T-cell (primary cell): ENCODE data around the gene NEDD8. TPM values are rescaled to one million over a fixed set of nuclear protein-coding genes. Genes with fewer than 3 reads are reported as not detected.

Experiments
- ATAC-seq, 4 experiments: fragments of 200-7000 bp in 3 of 4; fragments of 150-1000 bp in 1 of 4; cut with Tn5 transposase; replicated peaks in 1 of 4; 1 replicate in 3 of 4; 2 replicates in 1 of 4; pipeline ENCODE4 v1.10.0; 2021; ENCODE audit warnings: moderate library complexity in 3 of 4, mild to moderate bottlenecking in 2 of 4, moderate number of reproducible peaks in 1 of 4
- CTCF ChIA-PET, 2 donors: fragments of 300-600 bp; sonication (Branson Sonifier 250); formaldehyde crosslinking; loops; one replicate each; lab custom pipeline; 2022; ENCODE audit warnings: antibody characterized with exemption in 2 of 2; lab: Charles Lee
- POLR2A ChIA-PET, 2 donors: fragments of 300-600 bp; sonication (Branson Sonifier 250); formaldehyde crosslinking; loops; one replicate each; lab custom pipeline; 2022; ENCODE audit warnings: antibody characterized with exemption in 2 of 2; lab: Charles Lee
- DNase-seq, 35 experiments: peaks; one replicate each; pipeline versions ENCODE4 v3.0.0 to v3.0.0-alpha.2; 2013 to 2023
- H3K27ac ChIP-seq: one replicate; pipeline ENCODE4 v1.5.1; 2013; ENCODE audit warnings: low read length
- H3K27me3 ChIP-seq, 2 experiments: replicated peaks in 1 of 2; 1 replicate in 1 of 2; 2 replicates in 1 of 2; pipeline versions ENCODE4 v1.6.1 to v1.7.0; 2013; ENCODE audit warnings: low read length in 1 of 2, mixed read lengths in 1 of 2; ENCODE audit not compliant: control insufficient read depth in 2 of 2, insufficient read depth in 2 of 2; ENCODE audit errors: extremely low read depth in 1 of 2
- H3K36me3 ChIP-seq, 2 donors: 1 replicate in 1 of 2; 2 replicates in 1 of 2; pipeline versions ENCODE4 v1.6.1 to v1.7.0; 2013; ENCODE audit warnings: low read length in 1 of 2; ENCODE audit not compliant: control insufficient read depth in 2 of 2, insufficient read depth in 1 of 2; ENCODE audit errors: extremely low read depth in 1 of 2
- H3K4me1 ChIP-seq, 2 experiments: 1 replicate in 1 of 2; 2 replicates in 1 of 2; pipeline versions ENCODE4 v1.6.1 to v1.7.0; 2013; ENCODE audit warnings: low read length in 2 of 2, mixed read lengths in 1 of 2; ENCODE audit not compliant: insufficient read depth in 2 of 2, control insufficient read depth in 1 of 2; ENCODE audit errors: extremely low read depth in 1 of 2
- H3K4me3 ChIP-seq, 2 donors: 1 replicate in 1 of 2; 2 replicates in 1 of 2; pipeline versions ENCODE4 v1.5.1 to v1.7.0; 2013; ENCODE audit warnings: mild to moderate bottlenecking in 2 of 2, low read length in 1 of 2, moderate library complexity in 1 of 2; ENCODE audit not compliant: control insufficient read depth in 1 of 2; ENCODE audit errors: extremely low read depth in 1 of 2
- H3K9me3 ChIP-seq: 2 replicates; pipeline ENCODE4 v1.7.0; 2013
- H3K27ac Mint-ChIP-seq, 2 donors: one replicate each; pipeline ENCODE4 v1.8.0; 2020 to 2021; ENCODE audit warnings: mild to moderate bottlenecking in 2 of 2, mixed read lengths in 2 of 2
- H3K27me3 Mint-ChIP-seq, 2 donors: one replicate each; pipeline ENCODE4 v1.8.0; 2021 to 2022; ENCODE audit warnings: mixed read lengths in 2 of 2
- H3K36me3 Mint-ChIP-seq: one replicate; pipeline ENCODE4 v1.8.0; 2021; ENCODE audit warnings: mixed read lengths
- H3K4me1 Mint-ChIP-seq, 3 donors: one replicate each; pipeline ENCODE4 v1.8.0; 2020 to 2022; ENCODE audit warnings: mixed read lengths in 3 of 3, mild to moderate bottlenecking in 1 of 3
- H3K4me3 Mint-ChIP-seq, 3 donors: one replicate each; pipeline ENCODE4 v1.8.0; 2020 to 2022; ENCODE audit warnings: mild to moderate bottlenecking in 3 of 3, mixed read lengths in 3 of 3, moderate library complexity in 3 of 3
- H3K9me3 Mint-ChIP-seq, 3 donors: one replicate each; pipeline ENCODE4 v1.8.0; 2020 to 2022; ENCODE audit warnings: mixed read lengths in 3 of 3
- WGBS: methylation state at CpG from one replicate; pipeline ENCODE4 v1.1.5; 2013; ENCODE audit warnings: missing lambda C conversion rate; ENCODE audit not compliant: insufficient coverage; 5-methylcytosine and 5-hydroxymethylcytosine counted together
- total RNA-seq, 35 experiments: library from RNA in 6 of 35; stranded (reverse) in 6 of 35; fragments of 120-200 nt in 1 of 35; gene quantifications; one replicate each; pipeline versions ENCODE4 v1.2.1 to v1.2.4 and lab custom pipeline; 2013 to 2026

NEDD8 gene
- total RNA-seq, 5 donors from 2014 or later (not counting 1 experiment from before 2014, with no cell fraction given): 92.1 to 107 (median 101) TPM

DNA sequence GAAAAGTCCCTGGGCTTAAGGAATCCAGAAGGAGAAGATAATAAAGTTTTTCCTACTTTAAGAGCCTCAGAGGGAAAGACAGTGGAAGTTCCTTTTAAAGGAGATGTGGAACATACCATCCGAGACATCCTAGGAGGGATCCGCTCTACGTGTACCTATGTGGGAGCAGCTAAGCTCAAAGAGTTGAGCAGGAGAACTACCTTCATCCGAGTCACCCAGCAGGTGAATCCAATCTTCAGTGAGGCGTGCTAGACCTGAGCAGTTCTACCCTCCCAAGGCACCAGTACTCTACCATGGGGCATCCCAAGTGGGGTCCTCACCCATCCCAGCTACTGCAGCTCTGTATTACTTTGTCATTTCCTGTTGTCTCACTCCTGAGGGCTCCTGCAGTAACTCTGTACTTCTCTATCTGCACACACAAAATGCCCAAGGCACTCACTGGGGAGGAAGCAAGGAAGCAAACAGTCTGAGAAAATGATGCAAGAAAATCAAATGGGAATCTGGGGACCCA, 6.4 kb upstream of the NEDD8 start:
- H3K9me3 ChIP-seq: no peaks in the 10 kb centered on the region
- peaks cover 80 to 85% (median 83%) of the 10 kb centered on the region in 3 donors for H3K4me1 Mint-ChIP-seq
- peaks cover 54% of the 10 kb centered on the region for H3K36me3 Mint-ChIP-seq
- no peaks in the 10 kb centered on the region for H3K27me3 Mint-ChIP-seq
- H3K4me3 Mint-ChIP-seq: peak overlapping the region in 2 of 3 donors; percentile 23 to 83
- peak overlapping the region; percentile 62 to 84 for H3K27ac Mint-ChIP-seq
- H3K9me3 Mint-ChIP-seq: no peaks in the 10 kb centered on the region
- no peak for DNase-seq
- no peak overlapping the region for H3K27ac ChIP-seq
- H3K36me3 ChIP-seq: peaks cover 11 to 67% of the 10 kb centered on the region in 2 donors
- CTCF ChIA-PET: interaction anchor here in 1 of 2 donors (0.7 kb wide), 1 partner anchor 193 kb away, joined by 3 read pairs; no protein-coding TSS in a partner anchor
- no peak for ATAC-seq
- POLR2A ChIA-PET: interaction anchor here in 1 of 2 donors (0.5 kb wide), 1 partner anchor 10 kb away, joined by 3 read pairs; no protein-coding TSS in a partner anchor
- no peaks in the 10 kb centered on the region for H3K27me3 ChIP-seq
- WGBS: 100% methylated on average over 2 of the region's 5 CpGs
- H3K4me3 ChIP-seq: no peak overlapping the region
- peaks cover 32 to 53% of the 10 kb centered on the region in 2 experiments for H3K4me1 ChIP-seq

DNA sequence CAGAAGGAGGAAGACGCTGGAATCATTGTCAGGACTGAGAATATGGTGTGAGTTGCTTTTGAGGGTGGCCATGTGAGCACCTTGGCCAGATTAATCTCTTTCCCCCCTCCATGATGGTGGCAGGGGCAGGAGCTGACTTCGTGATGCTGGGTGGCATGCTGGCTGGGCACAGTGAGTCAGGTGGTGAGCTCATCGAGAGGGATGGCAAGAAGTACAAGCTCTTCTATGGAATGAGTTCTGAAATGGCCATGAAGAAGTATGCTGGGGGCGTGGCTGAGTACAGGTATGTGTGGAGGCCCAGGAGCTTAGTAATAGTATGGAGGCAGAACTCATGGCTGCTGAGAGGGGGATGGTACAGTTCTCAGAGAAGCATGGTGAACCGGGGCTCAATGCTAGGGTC, 6.0 kb upstream of the NEDD8 start:
- peaks cover 11 to 67% of the 10 kb centered on the region in 2 donors for H3K36me3 ChIP-seq
- H3K9me3 ChIP-seq: no peaks in the 10 kb centered on the region
- H3K27me3 ChIP-seq: no peaks in the 10 kb centered on the region
- peaks cover 33 to 53% of the 10 kb centered on the region in 2 experiments for H3K4me1 ChIP-seq
- Mint-ChIP-seq H3K27me3 (no peaks in the 10 kb centered on the region), H3K27ac (peak overlapping the region; percentile 7 to 84), H3K4me3 (no peak overlapping the region), H3K4me1 (peaks cover 80 to 85% (median 83%) of the 10 kb centered on the region in 3 donors), H3K9me3 (no peaks in the 10 kb centered on the region), H3K36me3 (peaks cover 54% of the 10 kb centered on the region)
- ChIA-PET POLR2A (interaction anchor here in 1 of 2 donors (0.5 to 0.6 kb wide), 2 partner anchors 9 to 204 kb away, joined by 3 to 6 read pairs; partner anchors contain the start of gene SDR39U1), CTCF (interaction anchor here in 1 of 2 donors (0.7 kb wide), 1 partner anchor 194 kb away, joined by 3 read pairs; no protein-coding TSS in a partner anchor)
- no peak overlapping the region for H3K4me3 ChIP-seq
- no peak for DNase-seq
- whole genome bisulfite sequencing: 96% methylated on average over 3 of the region's 5 CpGs
- no peak for ATAC-seq
- no peak overlapping the region for H3K27ac ChIP-seq

DNA sequence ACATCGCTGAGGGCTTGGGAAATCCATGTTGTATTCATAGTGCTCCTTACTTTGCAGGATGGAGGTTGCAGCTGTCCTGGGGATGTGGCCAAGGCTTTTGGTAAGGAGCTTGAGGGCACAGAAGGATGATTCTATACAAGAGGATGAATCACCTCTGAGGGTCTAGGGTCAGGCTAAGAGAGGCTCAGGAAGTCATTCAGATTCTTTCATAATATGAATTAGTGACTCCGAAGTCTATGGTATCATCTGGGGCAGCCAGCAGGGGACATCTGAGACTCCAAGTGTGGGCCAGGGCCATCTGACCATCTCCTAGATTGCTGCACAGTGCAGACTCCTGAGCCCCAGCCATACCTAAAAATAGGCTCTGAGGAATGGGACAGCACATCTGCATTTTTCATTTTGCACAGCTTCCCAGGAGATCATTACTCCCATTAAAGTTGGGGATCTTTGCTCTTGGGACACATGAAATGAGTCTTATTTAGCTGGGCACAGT, 5.3 kb upstream of the NEDD8 start:
- Histone ChIP-seq H3K4me3 (no peak overlapping the region), H3K27ac (no peak overlapping the region), H3K4me1 (peaks cover 35 to 54% of the 10 kb centered on the region in 2 experiments), H3K9me3 (no peaks in the 10 kb centered on the region), H3K27me3 (no peaks in the 10 kb centered on the region), H3K36me3 (peaks cover 11 to 67% of the 10 kb centered on the region in 2 donors)
- CTCF ChIA-PET: no interaction called here
- Mint-ChIP-seq H3K4me1 (peaks cover 79 to 86% (median 86%) of the 10 kb centered on the region in 3 donors), H3K36me3 (peaks cover 54% of the 10 kb centered on the region), H3K27ac (no peak overlapping the region), H3K4me3 (peak overlapping the region in 1 of 3 donors; percentile 9), H3K27me3 (no peaks in the 10 kb centered on the region), H3K9me3 (no peaks in the 10 kb centered on the region)
- ATAC-seq (no peak), DNase-seq (no peak)
- WGBS: 95% methylated on average over 2 of the region's 2 CpGs
- POLR2A ChIA-PET: interaction anchor here in 1 of 2 donors (0.6 kb wide), 1 partner anchor 205 kb away, joined by 6 read pairs; the partner anchor contains the start of gene SDR39U1

DNA sequence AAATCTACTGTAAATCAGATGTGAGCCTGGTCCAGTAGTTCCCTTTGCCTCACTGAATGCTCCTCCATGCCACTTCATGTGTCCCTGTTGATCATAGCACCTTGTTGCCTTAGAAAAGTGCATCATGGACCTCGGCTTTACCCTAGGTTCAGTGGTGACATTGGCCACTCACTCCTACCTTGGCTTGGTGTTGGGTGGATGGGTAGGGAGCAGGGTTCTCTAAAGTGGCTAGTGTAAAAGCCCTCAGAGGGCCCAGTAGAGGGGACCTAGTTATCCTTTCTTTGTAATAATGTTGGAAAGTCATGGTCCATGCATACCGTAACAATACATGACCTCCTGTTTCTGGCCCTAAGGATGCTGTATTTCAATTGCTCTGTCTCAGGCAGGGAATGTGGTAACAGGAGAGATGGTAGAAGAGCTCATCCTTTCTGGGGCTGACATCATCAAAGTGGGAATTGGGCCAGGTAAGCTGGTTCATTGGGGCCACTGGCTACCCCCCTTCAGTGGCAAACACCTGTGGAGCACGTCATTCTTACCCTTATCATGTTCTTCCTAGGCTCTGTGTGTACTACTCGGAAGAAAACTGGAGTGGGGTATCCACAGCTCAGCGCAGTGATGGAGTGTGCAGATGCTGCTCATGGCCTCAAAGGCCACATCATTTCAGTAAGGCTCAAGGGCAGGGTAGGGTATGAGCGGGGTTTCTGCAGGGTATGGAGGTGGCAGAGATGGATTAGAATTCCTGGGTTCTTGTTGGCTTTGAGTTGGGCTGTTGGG, 4.7 kb upstream of the NEDD8 start:
- Mint-ChIP-seq H3K27me3 (no peaks in the 10 kb centered on the region), H3K9me3 (no peaks in the 10 kb centered on the region), H3K4me1 (peaks cover 74 to 84% (median 84%) of the 10 kb centered on the region in 3 donors), H3K27ac (no peak overlapping the region), H3K36me3 (peaks cover 54% of the 10 kb centered on the region), H3K4me3 (no peak overlapping the region)
- no peak for DNase-seq
- 100% methylated on average over 2 of the region's 6 CpGs for WGBS
- ChIA-PET CTCF (no interaction called here), POLR2A (interaction anchor here (0.5 to 0.6 kb wide), 2 partner anchors 46 to 122 kb away, joined by 3 to 5 read pairs; partner anchors contain the start of genes DCAF11 (in 1 of the 2) and NRL (in 1 of the 2))
- Histone ChIP-seq H3K27me3 (no peaks in the 10 kb centered on the region), H3K9me3 (no peaks in the 10 kb centered on the region), H3K4me3 (no peak overlapping the region), H3K4me1 (peaks cover 34 to 53% of the 10 kb centered on the region in 2 experiments), H3K36me3 (peaks cover 11 to 67% of the 10 kb centered on the region in 2 donors), H3K27ac (no peak overlapping the region)
- no peak for ATAC-seq

DNA sequence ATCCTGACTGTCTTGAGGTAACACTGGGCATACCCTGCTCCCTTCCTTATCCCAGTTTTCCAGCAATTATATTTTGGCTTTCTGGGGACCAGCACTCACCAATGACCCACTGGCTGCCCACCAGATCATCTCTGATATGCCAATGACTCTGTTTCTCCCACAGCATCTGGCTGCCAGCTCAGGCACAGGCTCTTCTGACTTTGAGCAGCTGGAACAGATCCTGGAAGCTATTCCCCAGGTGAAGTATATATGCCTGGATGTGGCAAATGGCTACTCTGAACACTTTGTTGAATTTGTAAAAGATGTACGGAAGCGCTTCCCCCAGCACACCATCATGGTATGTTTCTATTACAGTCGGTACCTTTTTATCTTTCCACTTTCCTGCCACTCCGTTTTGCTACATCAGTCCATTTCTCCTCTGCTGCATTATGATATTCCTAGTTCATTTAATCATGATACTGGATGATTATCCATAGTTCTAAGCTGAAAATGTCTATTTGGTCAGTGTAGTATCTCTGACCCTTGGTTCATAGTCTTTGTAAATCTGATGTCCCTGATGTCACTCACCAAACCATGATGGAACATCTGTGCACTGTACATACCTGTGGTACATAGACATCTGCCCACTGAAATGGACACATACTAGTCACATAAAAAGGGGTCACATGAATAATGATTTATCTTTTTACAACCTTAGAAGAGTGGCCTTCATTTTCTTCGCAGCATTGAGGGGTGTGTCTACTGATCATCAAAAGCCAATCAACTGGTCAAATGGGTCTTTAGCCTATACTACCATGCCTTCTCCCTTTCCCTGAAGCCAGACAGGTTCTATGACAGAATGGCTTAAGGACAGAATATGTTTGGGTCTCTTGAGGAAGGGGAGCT, 3.9 kb upstream of the NEDD8 start:
- POLR2A ChIA-PET: interaction anchor here (0.5 to 0.6 kb wide), 2 partner anchors 45 to 121 kb away, joined by 3 to 5 read pairs; partner anchors contain the start of genes DCAF11 (in 1 of the 2) and NRL (in 1 of the 2)
- H3K27ac ChIP-seq: no peak overlapping the region
- no peaks in the 10 kb centered on the region for H3K27me3 Mint-ChIP-seq
- H3K4me1 Mint-ChIP-seq: peaks cover 77 to 88% (median 85%) of the 10 kb centered on the region in 3 donors
- no peaks in the 10 kb centered on the region for H3K9me3 ChIP-seq
- H3K4me3 ChIP-seq: no peak overlapping the region
- no peaks in the 10 kb centered on the region for H3K27me3 ChIP-seq
- H3K36me3 ChIP-seq: peaks cover 11 to 66% of the 10 kb centered on the region in 2 donors
- no CpG with 5 or more reads among the region's 5 CpGs for WGBS
- CTCF ChIA-PET: no interaction called here
- peak overlapping the region; percentile 65 to 97 for H3K27ac Mint-ChIP-seq
- no peak overlapping the region for H3K4me3 Mint-ChIP-seq
- ATAC-seq (no peak), DNase-seq (no peak)
- H3K36me3 Mint-ChIP-seq: peaks cover 54% of the 10 kb centered on the region
- peaks cover 35 to 53% of the 10 kb centered on the region in 2 experiments for H3K4me1 ChIP-seq
- no peaks in the 10 kb centered on the region for H3K9me3 Mint-ChIP-seq
